GM23338 (cell line): ENCODE data around the gene ZCCHC14. TPM values are rescaled to one million over a fixed set of nuclear protein-coding genes. Genes with fewer than 3 reads are reported as not detected.

Experiments used
- ATAC-seq: fragments of 200-7000 bp; cut with Tn5 transposase; 3 replicates; pipeline ENCODE4 v1.9.1; 2020
- DNase-seq: peaks from one replicate; pipeline ENCODE4 v3.0.0-alpha.2; 2015; ENCODE audit warnings: low spot score
- H2AFZ ChIP-seq: fragments of 200-600 bp; sonication (generic); 2 replicates; pipeline ENCODE4 v1.8.0; 2016; ENCODE audit warnings: antibody characterized with exemption, mild to moderate bottlenecking, moderate library complexity
- H3F3A ChIP-seq: fragments of 200-600 bp; sonication (generic); replicated peaks from 2 replicates; pipeline ENCODE4 v1.8.0; 2017; ENCODE audit warnings: antibody characterized with exemption, mixed run types, low read depth
- H3K27ac ChIP-seq: fragments of 200-600 bp; sonication (generic); 2 replicates; pipeline ENCODE4 v1.6.1; 2016; ENCODE audit warnings: low read depth
- H3K27me3 ChIP-seq: fragments of 200-600 bp; sonication (generic); 2 replicates; pipeline ENCODE4 v1.8.0; 2016; ENCODE audit warnings: mild to moderate bottlenecking, mixed run types, moderate library complexity; ENCODE audit not compliant: insufficient read depth
- H3K36me3 ChIP-seq: fragments of 200-600 bp; sonication (generic); 2 replicates; pipeline ENCODE4 v1.8.0; 2016; ENCODE audit warnings: mild to moderate bottlenecking; ENCODE audit not compliant: insufficient read depth
- H3K4me1 ChIP-seq: fragments of 200-600 bp; sonication (generic); 2 replicates; pipeline ENCODE4 v1.8.0; 2016; ENCODE audit warnings: mild to moderate bottlenecking, moderate library complexity; ENCODE audit not compliant: insufficient read depth
- H3K4me2 ChIP-seq: fragments of 200-600 bp; sonication (generic); 2 replicates; pipeline ENCODE4 v1.7.1; 2017; ENCODE audit warnings: mixed run types
- H3K4me3 ChIP-seq: fragments of 200-600 bp; sonication (generic); 2 replicates; pipeline ENCODE4 v1.6.1; 2016; ENCODE audit warnings: mixed run types
- H3K79me2 ChIP-seq: fragments of 200-600 bp; sonication (generic); replicated peaks from 2 replicates; pipeline ENCODE4 v1.8.0; 2017; ENCODE audit warnings: mild to moderate bottlenecking; ENCODE audit not compliant: insufficient read depth
- H3K9me2 ChIP-seq: fragments of 200-600 bp; sonication (generic); 2 replicates; pipeline ENCODE4 v1.8.0; 2017; ENCODE audit not compliant: insufficient read depth
- H4K20me1 ChIP-seq: fragments of 200-600 bp; sonication (generic); replicated peaks from 2 replicates; pipeline ENCODE4 v1.8.0; 2017; ENCODE audit warnings: mild to moderate bottlenecking; ENCODE audit not compliant: insufficient read depth
- H3K27ac Mint-ChIP-seq: 2 replicates; pipeline ENCODE4 v1.8.0; 2020; ENCODE audit warnings: inconsistent platforms, mild to moderate bottlenecking, moderate library complexity, mixed read lengths
- H3K27me3 Mint-ChIP-seq: 3 replicates; pipeline ENCODE4 v1.8.0; 2022; ENCODE audit warnings: low read depth, mild to moderate bottlenecking, moderate library complexity, mixed read lengths, inconsistent platforms; ENCODE audit not compliant: insufficient read depth, poor library complexity
- H3K36me3 Mint-ChIP-seq: 3 replicates; pipeline ENCODE4 v1.8.0; 2021; ENCODE audit warnings: low read depth, mild to moderate bottlenecking, inconsistent platforms, moderate library complexity, mixed read lengths
- H3K4me1 Mint-ChIP-seq: 3 replicates; pipeline ENCODE4 v1.8.0; 2020; ENCODE audit warnings: mild to moderate bottlenecking, inconsistent platforms, mixed read lengths
- H3K4me3 Mint-ChIP-seq: 3 replicates; pipeline ENCODE4 v1.8.0; 2021; ENCODE audit warnings: moderate library complexity, mild to moderate bottlenecking, inconsistent platforms, mixed read lengths
- H3K9me3 Mint-ChIP-seq: 3 replicates; pipeline ENCODE4 v1.8.0; 2020; ENCODE audit warnings: moderate library complexity, mild to moderate bottlenecking, inconsistent platforms, mixed read lengths
- CREB1 ChIP-seq: fragments of 250-450 bp; sonication (Bioruptor Pico); IDR thresholded peaks from 2 replicates; pipeline ENCODE4 v1.5.0; 2020; ENCODE audit warnings: low read depth, mild to moderate bottlenecking, moderate library complexity
- CTCF ChIP-seq, 2 experiments: fragments of 200-600 bp in 1 of 2; sonication (generic) in 1 of 2; conservative IDR thresholded peaks; 2 replicates each; pipeline versions ENCODE4 v1.5.1 to v1.6.1; 2016 to 2017; ENCODE audit warnings: antibody characterized with exemption in 2 of 2, low read depth in 2 of 2, mild to moderate bottlenecking in 2 of 2, moderate library complexity in 1 of 2
- ETS1 ChIP-seq: IDR thresholded peaks from 2 replicates; pipeline ENCODE4 v1.6.1; 2016; ENCODE audit warnings: antibody characterized with exemption
- EZH2 ChIP-seq: fragments of 200-600 bp; sonication (generic); IDR thresholded peaks from one replicate; pipeline ENCODE4 v1.8.0; 2017; ENCODE audit warnings: antibody characterized with exemption, mild to moderate bottlenecking, low read depth; ENCODE audit not compliant: unreplicated experiment
- EZH2phosphoT487 ChIP-seq: fragments of 200-600 bp; sonication (generic); IDR thresholded peaks from one replicate; pipeline ENCODE4 v1.8.1; 2018; ENCODE audit warnings: antibody characterized with exemption; ENCODE audit not compliant: unreplicated experiment
- JUNB ChIP-seq: IDR thresholded peaks from one replicate; pipeline ENCODE4 v1.6.1; 2016; ENCODE audit warnings: antibody characterized with exemption; ENCODE audit not compliant: unreplicated experiment
- NANOG ChIP-seq: IDR thresholded peaks from 2 replicates; pipeline ENCODE4 v1.6.1; 2016; ENCODE audit warnings: antibody characterized with exemption, borderline replicate concordance
- POLR2AphosphoS5 ChIP-seq: IDR thresholded peaks from 2 replicates; pipeline ENCODE4 v1.6.1; 2016; ENCODE audit warnings: antibody characterized with exemption, low read depth
- REST ChIP-seq: IDR thresholded peaks from one replicate; pipeline ENCODE4 v1.6.1; 2018; ENCODE audit warnings: antibody characterized with exemption; ENCODE audit not compliant: unreplicated experiment
- STAT1 ChIP-seq: IDR thresholded peaks from one replicate; pipeline ENCODE4 v1.6.1; 2016; ENCODE audit warnings: antibody characterized with exemption; ENCODE audit not compliant: unreplicated experiment
- ZNF114 ChIP-seq: fragments of 250-450 bp; sonication (Bioruptor Pico); IDR thresholded peaks from 2 replicates; pipeline ENCODE4 v1.5.0; 2020; ENCODE audit warnings: mild to moderate bottlenecking, moderate library complexity
- ZNF331 ChIP-seq: fragments of 250-450 bp; sonication (Bioruptor Pico); IDR thresholded peaks from 2 replicates; pipeline ENCODE4 v1.5.0; 2020; ENCODE audit warnings: low read depth, mild to moderate bottlenecking, moderate library complexity
- ZNF462 ChIP-seq: fragments of 250-450 bp; sonication (Bioruptor Pico); IDR thresholded peaks from 2 replicates; pipeline ENCODE4 v1.5.0; 2020; ENCODE audit warnings: mild to moderate bottlenecking, moderate library complexity
- polyA plus RNA-seq: library from polyadenylated mRNA; unstranded; fragments of >200 nt; fragmentation: Nextera tagmentation; extraction: Ambion mirVana; gene quantifications from 2 replicates; pipeline ENCODE4 v1.2.1, GENCODE V29; 2016
- total RNA-seq: library from RNA; depleted of rRNA; stranded (reverse); fragments of >200 nt; shearing (Covaris generic); gene quantifications from 2 replicates; pipeline ENCODE4 v1.2.3, GENCODE V29; 2014

Gene ZCCHC14
- total and polyA plus RNA-seq, 2 experiments from 2014 or later, result 6.8 to 22.4 TPM

GRCh38 chr16:87369796-87370719, 122.8 kb downstream of the ZCCHC14 start:
- no peak overlapping the region for H3K27ac Mint-ChIP-seq
- H3K4me1 Mint-ChIP-seq, result peaks cover 24% of the 10 kb centered on the region
- H3K9me3 Mint-ChIP-seq, result no peaks in the 10 kb centered on the region
- no peaks in the 10 kb centered on the region for H3K36me3 ChIP-seq
- H3K27me3 Mint-ChIP-seq, result no peaks in the 10 kb centered on the region
- H3K79me2 ChIP-seq, result peaks cover 86% of the 10 kb centered on the region
- no peaks in the 10 kb centered on the region for H3F3A ChIP-seq
- no peaks in the 10 kb centered on the region for H3K27me3 ChIP-seq
- H3K36me3 Mint-ChIP-seq, result no peaks in the 10 kb centered on the region
- H3K9me2 ChIP-seq, result no peaks in the 10 kb centered on the region
- H3K27ac ChIP-seq, result no peak overlapping the region
- H4K20me1 ChIP-seq, result peaks cover 34% of the 10 kb centered on the region; the same call in 1 of the 2 replicates
- DNase-seq (no peak), ATAC-seq (peak; percentile 52)
- no peak overlapping the region for H3K4me2 ChIP-seq
- no peak for TF ChIP-seq JUNB
- no peak for TF ChIP-seq EZH2
- TF ChIP-seq ZNF331, result no peak
- no peak for TF ChIP-seq ZNF462
- TF ChIP-seq NANOG, result no peak
- TF ChIP-seq CREB1 (CRISPR knock-in tag), result no peak
- no peak for TF ChIP-seq EZH2phosphoT487
- no peak for TF ChIP-seq REST
- TF ChIP-seq CTCF (conservative IDR thresholded peaks at IDR 0.05; ENCODE audit: low read depth in 2 of 2), result no peak
- no peak for TF ChIP-seq ZNF114 (CRISPR knock-in tag)
- no peak for TF ChIP-seq STAT1
- TF ChIP-seq POLR2AphosphoS5, result no peak
- no peak for TF ChIP-seq ETS1
- no peak overlapping the region for H3K4me3 ChIP-seq
- H2AFZ ChIP-seq, result no peak overlapping the region
- H3K4me1 ChIP-seq, result no peaks in the 10 kb centered on the region
- no peak overlapping the region for H3K4me3 Mint-ChIP-seq
